Coronary artery (tissue), 2 donors: ENCODE measurements around the gene CCDC92B.
"Not testable (repeated sequence)": the region's sequence is repeated elsewhere in the genome, so short reads cannot be mapped to it uniquely, and the experiment has no call there.

Experiments
- DNase-seq: peaks from one replicate; pipeline ENCODE4 v3.0.0-alpha.2; 2017; ENCODE audit warnings: low spot score
- H3K27ac ChIP-seq, 2 donors: fragments of 200-600 bp; sonication (generic); one replicate each; pipeline ENCODE4 v1.5.1; 2016 to 2019
- H3K4me3 ChIP-seq: fragments of 200-600 bp; sonication (generic); 2 replicates; pipeline ENCODE4 v1.5.1; 2016; ENCODE audit warnings: mild to moderate bottlenecking, moderate library complexity
- TF ChIP-seq, protein P1 (sequence below): fragments of 200-600 bp; sonication (generic); IDR thresholded peaks from one replicate; pipeline ENCODE4 v1.5.1; 2019; ENCODE audit warnings: antibody characterized with exemption

Gene CCDC92B

DNA sequence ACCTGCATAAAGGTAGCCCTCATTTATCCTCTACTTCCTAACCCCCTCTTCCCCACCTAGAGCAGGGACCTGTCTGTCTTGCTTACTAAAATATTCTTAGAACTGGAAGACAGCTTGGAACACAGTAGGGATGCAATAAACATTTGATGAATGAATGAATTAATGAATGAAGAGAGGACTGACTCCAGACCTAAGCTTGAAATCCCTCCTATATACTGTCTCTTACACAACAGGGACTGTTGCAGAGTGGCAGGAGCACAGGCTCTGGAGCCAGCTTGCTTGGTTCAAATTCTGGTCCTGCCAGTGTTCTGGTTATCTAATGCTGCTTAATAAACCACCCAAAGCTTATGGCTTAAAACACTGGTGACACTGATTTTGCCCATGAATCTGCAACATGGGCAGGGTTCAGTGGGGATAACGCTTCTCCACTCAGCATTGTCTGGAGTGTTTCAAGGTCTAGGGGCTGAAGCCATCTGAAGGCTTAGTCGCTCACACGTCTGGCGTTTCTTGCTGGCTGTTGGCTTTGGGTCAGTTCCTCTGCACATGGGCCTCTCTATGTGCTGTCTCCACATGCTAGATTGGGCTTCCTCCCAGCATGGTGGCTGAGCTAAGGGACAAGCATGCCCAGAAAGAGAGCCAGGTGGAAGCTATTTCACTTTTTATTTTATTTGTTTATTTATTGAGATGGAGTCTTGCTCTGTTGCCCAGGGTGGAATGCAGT is 34.0 kb upstream of the CCDC92B start:
- no peak overlapping the region for H3K27ac ChIP-seq
- no peak for DNase-seq

DNA sequence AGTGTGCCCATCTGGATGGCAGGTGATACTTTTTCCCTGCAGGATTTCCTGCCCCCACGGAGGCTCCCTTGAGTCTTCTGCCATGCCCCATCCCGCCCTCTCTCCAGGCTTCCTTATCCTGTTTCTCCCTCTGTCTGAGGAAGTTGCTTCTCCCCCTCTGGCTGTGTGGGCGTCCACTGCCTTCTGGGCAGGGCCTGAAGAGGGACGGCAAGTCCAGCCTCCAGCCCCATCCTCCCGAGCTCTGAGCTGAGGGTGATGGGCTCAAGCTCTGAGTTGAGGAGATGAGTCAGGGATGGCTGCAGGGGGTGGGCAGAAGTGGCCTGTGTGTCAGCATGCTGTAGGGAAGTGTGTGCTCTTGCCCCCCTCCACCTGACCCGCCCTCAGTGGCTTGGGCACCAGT is 32.6 kb upstream of the CCDC92B start:
- TF ChIP-seq, protein P1, sequence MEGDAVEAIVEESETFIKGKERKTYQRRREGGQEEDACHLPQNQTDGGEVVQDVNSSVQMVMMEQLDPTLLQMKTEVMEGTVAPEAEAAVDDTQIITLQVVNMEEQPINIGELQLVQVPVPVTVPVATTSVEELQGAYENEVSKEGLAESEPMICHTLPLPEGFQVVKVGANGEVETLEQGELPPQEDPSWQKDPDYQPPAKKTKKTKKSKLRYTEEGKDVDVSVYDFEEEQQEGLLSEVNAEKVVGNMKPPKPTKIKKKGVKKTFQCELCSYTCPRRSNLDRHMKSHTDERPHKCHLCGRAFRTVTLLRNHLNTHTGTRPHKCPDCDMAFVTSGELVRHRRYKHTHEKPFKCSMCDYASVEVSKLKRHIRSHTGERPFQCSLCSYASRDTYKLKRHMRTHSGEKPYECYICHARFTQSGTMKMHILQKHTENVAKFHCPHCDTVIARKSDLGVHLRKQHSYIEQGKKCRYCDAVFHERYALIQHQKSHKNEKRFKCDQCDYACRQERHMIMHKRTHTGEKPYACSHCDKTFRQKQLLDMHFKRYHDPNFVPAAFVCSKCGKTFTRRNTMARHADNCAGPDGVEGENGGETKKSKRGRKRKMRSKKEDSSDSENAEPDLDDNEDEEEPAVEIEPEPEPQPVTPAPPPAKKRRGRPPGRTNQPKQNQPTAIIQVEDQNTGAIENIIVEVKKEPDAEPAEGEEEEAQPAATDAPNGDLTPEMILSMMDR, result no peak
- Histone ChIP-seq H3K27ac (no peak overlapping the region), H3K4me3 (no peak overlapping the region)
- no peak for DNase-seq

More for the DNA sequence above, 34.0 kb upstream of the CCDC92B start:
- TF ChIP-seq, protein P1, result no peak
- no peak overlapping the region for H3K4me3 ChIP-seq

DNA sequence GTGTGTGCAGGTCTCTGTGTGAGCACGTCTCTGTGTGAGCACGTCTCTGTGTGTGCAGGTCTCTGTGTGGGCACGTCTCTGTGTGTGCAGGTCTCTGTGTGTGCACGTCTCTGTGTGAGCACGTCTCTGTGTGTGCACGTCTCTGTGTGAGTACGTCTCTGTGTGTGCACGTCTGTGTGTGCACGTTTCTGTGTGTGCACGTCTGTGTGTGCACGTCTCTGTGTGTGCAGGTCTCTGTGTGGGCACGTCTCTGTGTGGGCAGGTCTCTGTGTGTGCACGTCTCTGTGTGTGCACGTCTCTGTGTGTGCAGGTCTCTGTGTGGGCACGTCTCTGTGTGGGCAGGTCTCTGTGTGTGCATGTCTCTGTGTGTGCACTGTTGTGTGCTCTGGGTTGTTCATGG is 32.1 kb upstream of the CCDC92B start:
- not testable (repeated sequence) for DNase-seq, H3K4me3 ChIP-seq, H3K27ac ChIP-seq

DNA sequence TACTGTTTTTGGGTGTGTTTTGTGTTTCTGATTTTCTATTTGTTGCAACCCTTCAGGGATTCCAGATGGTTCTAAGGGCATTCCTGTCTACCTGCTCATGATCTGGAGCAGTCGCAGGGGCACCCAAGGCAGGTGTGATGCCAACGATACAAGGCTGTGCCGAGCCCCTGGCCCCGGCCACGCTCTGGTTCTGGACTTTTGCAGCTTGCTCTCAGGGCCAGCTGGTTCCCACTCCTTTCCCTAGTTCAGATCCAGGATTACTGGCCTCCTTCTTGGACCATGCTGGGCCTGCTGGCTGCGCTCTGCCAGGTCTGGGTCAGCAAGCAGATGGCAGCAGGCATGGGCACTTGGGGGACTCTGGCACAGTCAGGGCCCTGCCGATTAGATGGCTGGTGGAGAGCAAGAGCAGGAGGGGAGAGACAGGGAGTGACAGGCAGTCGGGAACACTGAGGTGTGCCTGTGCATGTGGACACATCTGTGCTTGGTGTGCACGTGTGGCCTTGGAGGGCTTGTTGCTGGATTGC is 31.5 kb upstream of the CCDC92B start:
- TF ChIP-seq, protein P1, result no peak
- DNase-seq, result no peak
- Histone ChIP-seq H3K27ac (no peak overlapping the region), H3K4me3 (no peak overlapping the region)

DNA sequence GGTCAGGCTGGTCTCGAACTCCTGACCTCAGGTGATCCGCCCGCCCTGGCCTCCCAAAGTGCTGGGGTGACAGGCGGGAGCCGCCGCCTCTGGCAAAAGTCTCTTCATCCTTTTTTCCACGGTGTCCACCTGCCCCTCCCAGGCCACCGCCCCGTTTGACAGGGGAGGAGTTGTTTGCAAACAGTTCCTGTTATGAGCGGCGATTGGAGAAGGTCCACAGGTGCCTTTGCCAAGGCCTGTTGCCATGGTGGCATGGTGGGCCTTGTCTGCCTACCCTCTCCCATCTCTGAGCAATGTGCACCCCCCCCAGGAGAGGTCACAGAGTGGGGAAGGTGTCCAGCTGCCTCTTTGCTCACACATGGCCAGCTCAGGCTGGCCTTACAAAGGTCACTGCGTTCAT is 30.8 kb upstream of the CCDC92B start:
- no peak overlapping the region for H3K27ac ChIP-seq
- no peak overlapping the region for H3K4me3 ChIP-seq
- TF ChIP-seq, protein P1, result no peak
- no peak for DNase-seq

DNA sequence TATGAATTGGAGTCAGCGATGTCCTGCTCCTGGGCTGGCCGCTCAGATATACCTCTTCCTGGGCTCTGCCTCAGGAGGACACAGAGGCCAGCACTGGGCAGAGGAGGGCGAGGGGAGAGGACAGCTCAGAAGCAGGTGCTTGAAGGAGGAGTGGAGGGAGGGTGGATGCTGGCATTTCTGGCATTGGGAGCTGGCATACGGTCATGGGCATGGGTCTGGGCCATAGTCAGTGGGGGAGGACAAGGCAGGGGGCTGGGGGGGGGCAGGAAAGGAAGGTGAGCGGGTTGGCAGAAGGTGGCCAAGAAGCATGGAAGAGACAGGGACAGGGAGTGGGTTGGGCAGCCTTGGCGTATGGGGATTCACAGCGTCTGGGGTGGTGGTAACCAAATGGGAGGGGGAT is 30.1 kb upstream of the CCDC92B start:
- TF ChIP-seq, protein P1, result no peak
- no peak for DNase-seq
- H3K4me3 ChIP-seq, result no peak overlapping the region
- no peak overlapping the region for H3K27ac ChIP-seq

DNA sequence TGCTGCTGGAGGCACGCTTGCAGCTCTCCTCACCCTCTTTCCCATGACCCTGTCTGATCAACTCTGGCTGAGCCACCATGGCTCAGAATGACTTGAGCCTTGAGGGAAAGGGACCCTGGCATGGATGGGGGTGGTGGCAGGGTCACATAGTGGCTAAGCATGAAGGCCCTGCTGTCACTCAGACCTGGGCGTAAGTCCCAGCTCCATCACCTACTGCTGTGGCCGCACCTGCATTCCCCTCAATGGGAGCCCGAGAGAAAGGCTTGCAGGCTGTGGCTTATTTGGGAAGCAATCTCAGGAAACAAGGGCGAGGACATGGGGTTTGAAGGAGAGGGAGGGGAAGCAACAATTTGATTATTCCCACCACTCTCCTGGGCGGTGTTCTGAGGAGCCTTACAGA is 29.0 kb upstream of the CCDC92B start:
- no peak for DNase-seq
- Histone ChIP-seq H3K4me3 (no peak overlapping the region), H3K27ac (no peak overlapping the region)
- TF ChIP-seq, protein P1, result no peak
